ENCODE measurements around the gene SLC16A4.
A peak's percentile ranks its signal among the peaks of the same experiment; 100 is the strongest.

The SLC16A4 gene

DNA sequence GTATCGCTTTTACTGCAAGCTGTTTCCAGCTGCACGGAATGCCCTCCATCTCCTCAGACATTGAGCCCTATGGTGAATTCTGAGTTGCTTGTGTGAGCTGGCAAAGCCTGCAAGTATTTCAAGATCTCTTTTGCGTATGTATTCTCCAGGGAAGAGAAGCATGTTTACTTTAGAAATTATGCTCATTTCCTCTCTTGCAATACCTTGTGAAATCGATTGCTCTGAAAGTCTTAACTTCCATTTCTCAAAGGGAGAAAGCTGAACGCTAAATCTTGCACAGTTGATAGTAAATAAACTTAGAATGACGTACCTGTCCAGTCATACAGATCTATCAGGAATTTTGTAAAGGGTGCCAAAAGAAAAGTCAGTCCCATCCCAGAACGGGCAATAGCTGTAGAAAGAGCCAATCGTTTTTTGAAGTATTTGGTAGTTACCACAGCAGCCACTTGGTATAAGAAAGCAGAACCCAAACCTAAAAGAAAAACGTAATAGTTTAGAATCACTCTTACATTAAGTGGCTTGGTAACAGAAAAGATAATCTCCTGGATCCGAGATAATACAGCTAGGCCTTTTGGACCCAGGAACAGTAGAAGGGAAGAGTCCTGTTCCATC, 10.0 kb downstream of the SLC16A4 start:
- TF ChIP-seq, protein P1, sequence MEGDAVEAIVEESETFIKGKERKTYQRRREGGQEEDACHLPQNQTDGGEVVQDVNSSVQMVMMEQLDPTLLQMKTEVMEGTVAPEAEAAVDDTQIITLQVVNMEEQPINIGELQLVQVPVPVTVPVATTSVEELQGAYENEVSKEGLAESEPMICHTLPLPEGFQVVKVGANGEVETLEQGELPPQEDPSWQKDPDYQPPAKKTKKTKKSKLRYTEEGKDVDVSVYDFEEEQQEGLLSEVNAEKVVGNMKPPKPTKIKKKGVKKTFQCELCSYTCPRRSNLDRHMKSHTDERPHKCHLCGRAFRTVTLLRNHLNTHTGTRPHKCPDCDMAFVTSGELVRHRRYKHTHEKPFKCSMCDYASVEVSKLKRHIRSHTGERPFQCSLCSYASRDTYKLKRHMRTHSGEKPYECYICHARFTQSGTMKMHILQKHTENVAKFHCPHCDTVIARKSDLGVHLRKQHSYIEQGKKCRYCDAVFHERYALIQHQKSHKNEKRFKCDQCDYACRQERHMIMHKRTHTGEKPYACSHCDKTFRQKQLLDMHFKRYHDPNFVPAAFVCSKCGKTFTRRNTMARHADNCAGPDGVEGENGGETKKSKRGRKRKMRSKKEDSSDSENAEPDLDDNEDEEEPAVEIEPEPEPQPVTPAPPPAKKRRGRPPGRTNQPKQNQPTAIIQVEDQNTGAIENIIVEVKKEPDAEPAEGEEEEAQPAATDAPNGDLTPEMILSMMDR (IDR thresholded peaks at IDR 0.05), result no peak
- no peak for TF ChIP-seq ZFX (IDR thresholded peaks at IDR 0.05; ENCODE audit: borderline replicate concordance)
- no peak overlapping the region for H3K27ac ChIP-seq

- TF ChIP-seq, protein P1 (IDR thresholded peaks at IDR 0.05), result no peak
- no peak for TF ChIP-seq ZFX (IDR thresholded peaks at IDR 0.05; ENCODE audit: borderline replicate concordance)
- no peak overlapping the region for H3K27ac ChIP-seq
Observed at GRCh38 chr1:110375490-110375889, 15.3 kb downstream of the SLC16A4 start.

DNA sequence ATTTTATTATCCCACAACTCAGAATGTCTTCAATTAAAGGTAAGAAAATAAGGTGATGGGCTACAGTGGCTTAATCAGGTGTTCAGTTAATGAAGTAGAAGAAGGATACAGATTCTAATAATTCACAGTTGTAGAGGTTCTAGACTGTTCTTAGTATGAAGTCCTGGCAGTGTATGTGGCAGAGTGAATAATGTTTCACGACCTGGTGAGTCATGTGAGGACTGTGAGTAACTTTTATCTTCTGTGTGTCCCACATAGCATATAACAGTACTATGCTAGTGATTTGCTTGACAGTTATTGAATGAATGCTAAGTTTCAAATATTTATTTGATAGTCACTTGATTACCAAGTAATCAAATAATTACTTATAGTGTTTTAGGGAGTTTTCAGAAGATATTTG, 20.0 kb downstream of the SLC16A4 start:
- TF ChIP-seq, protein P1 (IDR thresholded peaks at IDR 0.05), result no peak
- TF ChIP-seq ZFX (IDR thresholded peaks at IDR 0.05; ENCODE audit: borderline replicate concordance), result no peak
- no peak overlapping the region for H3K27ac ChIP-seq

- no peak for TF ChIP-seq ZFX (IDR thresholded peaks at IDR 0.05; ENCODE audit: borderline replicate concordance)
- TF ChIP-seq, protein P1 (IDR thresholded peaks at IDR 0.05), result no peak
- no peak overlapping the region for H3K27ac ChIP-seq
Observed at GRCh38 chr1:110364221-110364620, 26.6 kb downstream of the SLC16A4 start.

DNA sequence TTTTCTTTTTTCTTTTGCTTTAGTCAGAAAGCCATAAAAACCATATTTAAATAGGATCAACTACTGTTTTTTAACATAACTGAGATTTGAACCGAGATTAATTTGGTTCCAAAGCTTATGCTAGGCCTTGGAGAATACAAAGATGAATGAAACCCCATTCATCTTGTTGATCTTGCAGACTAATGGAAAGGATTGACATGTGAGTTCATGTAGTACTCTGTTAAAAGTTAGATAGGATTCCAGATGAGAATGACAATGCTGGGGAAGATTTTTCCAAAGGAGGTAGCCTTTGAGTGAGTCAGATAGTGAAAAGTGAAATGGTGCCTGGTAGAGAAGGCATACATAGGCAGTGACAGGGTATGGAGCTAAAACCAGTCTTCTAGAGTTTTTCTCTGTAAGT, 29.0 kb downstream of the SLC16A4 start:
- no peak for TF ChIP-seq ZFX (IDR thresholded peaks at IDR 0.05; ENCODE audit: borderline replicate concordance)
- TF ChIP-seq, protein P1 (IDR thresholded peaks at IDR 0.05), result no peak
- H3K27ac ChIP-seq, result no peak overlapping the region

DNA sequence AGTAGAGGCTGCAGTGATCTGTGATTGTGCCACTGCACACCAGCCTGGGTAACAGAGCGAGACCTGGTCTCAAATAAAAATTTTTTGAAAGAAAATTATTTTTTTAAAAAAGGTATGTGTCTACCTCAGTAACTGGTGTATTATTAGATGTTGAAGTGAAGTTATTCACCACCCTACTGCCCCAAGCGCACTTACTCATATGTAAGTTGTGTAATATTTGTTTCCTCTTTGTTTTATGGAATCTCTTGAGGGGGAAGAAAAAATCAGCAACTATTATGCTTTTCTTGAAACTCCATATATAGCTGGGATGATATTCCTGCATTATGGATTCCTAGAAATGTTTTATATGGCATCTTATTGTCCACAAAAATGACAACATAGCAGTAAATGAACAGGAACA, 30.4 kb downstream of the SLC16A4 start:
- no peak overlapping the region for H3K27ac ChIP-seq
- TF ChIP-seq, protein P1 (IDR thresholded peaks at IDR 0.05), result no peak

- no peak for TF ChIP-seq ZFX (IDR thresholded peaks at IDR 0.05; ENCODE audit: borderline replicate concordance)
- TF ChIP-seq, protein P1 (IDR thresholded peaks at IDR 0.05), result no peak
- peak overlapping the region; percentile 32; the same call in 1 of the 2 replicates for H3K27ac ChIP-seq
Observed at GRCh38 chr1:110356379-110356778, 34.4 kb downstream of the SLC16A4 start.
